ENCODE results near the gene CCND1. TPM values are rescaled to one million over a fixed set of nuclear protein-coding genes. Genes with fewer than 3 reads are reported as not detected.

Gene CCND1
- total RNA-seq, 1 experiment from 2014 or later, result 868 TPM

DNA sequence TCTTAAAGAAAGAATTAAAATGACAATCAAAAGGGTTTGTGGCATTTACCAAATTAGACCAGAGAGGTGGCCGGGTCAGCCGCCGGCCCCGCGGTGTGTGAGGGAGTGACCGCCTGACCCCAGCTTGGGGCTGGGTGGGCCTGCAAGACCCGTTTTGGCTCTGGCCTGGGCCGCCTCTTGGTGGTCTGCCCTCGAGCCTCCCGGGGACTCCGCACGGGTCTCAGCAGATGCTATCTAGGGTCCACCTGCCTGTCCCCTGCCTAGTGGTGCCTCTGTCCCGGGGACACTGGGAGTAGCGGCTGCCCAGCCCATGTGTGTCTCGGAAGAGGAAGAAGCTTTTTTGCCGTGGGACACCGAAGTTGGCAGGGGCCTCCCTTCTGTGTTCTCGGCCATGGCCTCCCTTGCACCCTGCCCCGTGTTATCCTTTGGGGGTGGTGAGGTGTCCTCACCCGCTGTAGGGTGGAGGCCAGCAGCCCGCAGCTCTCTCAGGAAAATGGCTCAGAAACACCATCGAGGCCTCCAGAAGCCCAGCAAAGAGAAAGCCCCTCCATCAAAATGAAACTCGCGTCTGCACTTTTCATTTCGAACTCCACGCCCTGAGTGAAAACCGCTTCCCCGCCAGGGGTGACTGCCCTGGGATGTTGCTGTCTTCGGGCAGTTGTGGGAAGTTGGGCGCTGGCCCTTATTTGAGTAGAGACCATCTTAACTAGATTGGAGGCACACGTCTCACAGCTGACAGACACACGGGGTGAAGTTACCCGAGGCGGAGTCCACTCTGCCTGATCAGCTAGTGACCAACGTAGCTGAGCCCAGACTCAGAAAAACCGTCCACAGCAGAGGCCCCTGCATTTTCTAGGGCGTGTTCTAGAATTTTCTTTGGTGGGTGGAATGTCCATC, 8.0 kb downstream of the CCND1 start:
- H3K9me2 ChIP-seq (replicated peaks; ENCODE audit: low read length), result no peaks in the 10 kb centered on the region
- H3K36me3 ChIP-seq (ENCODE audit: low read depth, low read length), result peaks cover 88% of the 10 kb centered on the region
- POLR2A ChIA-PET (ENCODE audit: unreplicated experiment), result interaction anchor here (0.6 kb wide), 2 partner anchors 393 to 731 kb away, joined by 3 to 6 read pairs; no protein-coding TSS in a partner anchor

DNA sequence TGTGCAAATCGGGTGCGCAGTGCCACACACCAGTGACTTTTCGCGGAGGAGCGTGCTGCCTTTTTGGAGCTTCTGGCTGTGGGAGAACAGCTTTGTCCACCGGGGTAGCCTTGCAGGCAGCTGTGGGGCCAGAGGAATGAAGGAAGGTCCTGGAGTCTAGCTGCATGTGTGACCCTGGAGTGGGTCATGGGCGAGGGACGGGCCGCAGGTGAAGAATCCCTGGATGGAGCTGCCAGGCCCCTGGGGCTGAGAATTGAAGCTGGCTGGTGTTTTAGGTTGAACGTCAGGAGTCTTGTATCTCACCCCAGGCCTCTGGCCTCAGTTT, 8.6 kb downstream of the CCND1 start:
- H4K20me1 ChIP-seq (ENCODE audit: low read length), result peaks cover 85% of the 10 kb centered on the region
- H3F3A ChIP-seq (ENCODE audit: low read length, unreplicated experiment), result peaks cover 65% of the 10 kb centered on the region
- BruUV-seq (replicated peaks), result no TSS peak
- POLR2A ChIA-PET (ENCODE audit: unreplicated experiment), result interaction anchor here (0.6 kb wide), 2 partner anchors 392 to 730 kb away, joined by 3 to 6 read pairs; no protein-coding TSS in a partner anchor
- no peak overlapping the region for H2AFZ ChIP-seq (ENCODE audit: low read length)
- H3K79me2 ChIP-seq (ENCODE audit: low read length), result peaks cover 64% of the 10 kb centered on the region
- H3K4me2 ChIP-seq (ENCODE audit: low read length), result no peak overlapping the region
- no peaks in the 10 kb centered on the region for H3K27me3 ChIP-seq (ENCODE audit: low read length)
- no peak for ATAC-seq
- no peaks in the 10 kb centered on the region for H3K9me2 ChIP-seq (replicated peaks; ENCODE audit: low read length)
- DNase-seq, result no peak
- H3K4me3 ChIP-seq (ENCODE audit: low read length), result no peak overlapping the region
- H3K9ac ChIP-seq (ENCODE audit: low read length), result no peak overlapping the region
- H3K9me3 ChIP-seq (ENCODE audit: low read length), result no peaks in the 10 kb centered on the region
- TF ChIP-seq EZH2phosphoT487 (IDR thresholded peaks at IDR 0.05; ENCODE audit: borderline replicate concordance, low read length) (no peak), EZH2 (IDR thresholded peaks at IDR 0.05; ENCODE audit: low read length, unreplicated experiment) (no peak)
- TF ChIP-seq, protein P1, sequence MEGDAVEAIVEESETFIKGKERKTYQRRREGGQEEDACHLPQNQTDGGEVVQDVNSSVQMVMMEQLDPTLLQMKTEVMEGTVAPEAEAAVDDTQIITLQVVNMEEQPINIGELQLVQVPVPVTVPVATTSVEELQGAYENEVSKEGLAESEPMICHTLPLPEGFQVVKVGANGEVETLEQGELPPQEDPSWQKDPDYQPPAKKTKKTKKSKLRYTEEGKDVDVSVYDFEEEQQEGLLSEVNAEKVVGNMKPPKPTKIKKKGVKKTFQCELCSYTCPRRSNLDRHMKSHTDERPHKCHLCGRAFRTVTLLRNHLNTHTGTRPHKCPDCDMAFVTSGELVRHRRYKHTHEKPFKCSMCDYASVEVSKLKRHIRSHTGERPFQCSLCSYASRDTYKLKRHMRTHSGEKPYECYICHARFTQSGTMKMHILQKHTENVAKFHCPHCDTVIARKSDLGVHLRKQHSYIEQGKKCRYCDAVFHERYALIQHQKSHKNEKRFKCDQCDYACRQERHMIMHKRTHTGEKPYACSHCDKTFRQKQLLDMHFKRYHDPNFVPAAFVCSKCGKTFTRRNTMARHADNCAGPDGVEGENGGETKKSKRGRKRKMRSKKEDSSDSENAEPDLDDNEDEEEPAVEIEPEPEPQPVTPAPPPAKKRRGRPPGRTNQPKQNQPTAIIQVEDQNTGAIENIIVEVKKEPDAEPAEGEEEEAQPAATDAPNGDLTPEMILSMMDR (conservative IDR thresholded peaks at IDR 0.05; ENCODE audit: low read depth, low read length), result no peak
- intact Hi-C loops (cut with micrococcal nuclease), result no loop called here
- CTCF ChIA-PET, result interaction anchor here (0.5 kb wide), 1 partner anchor 15 kb away, joined by 3 read pairs; no protein-coding TSS in a partner anchor
- peaks cover 84% of the 10 kb centered on the region for H3K4me1 ChIP-seq (ENCODE audit: insufficient read depth, low read length)
- peaks cover 82% of the 10 kb centered on the region for H3K36me3 ChIP-seq (ENCODE audit: low read depth, low read length)
- no peak overlapping the region for H3K27ac ChIP-seq (ENCODE audit: low read length)

More for the DNA sequence above, 8.0 kb downstream of the CCND1 start:
- peaks cover 70% of the 10 kb centered on the region for H3K79me2 ChIP-seq (ENCODE audit: low read length)
- H3K4me1 ChIP-seq (ENCODE audit: insufficient read depth, low read length), result peaks cover 84% of the 10 kb centered on the region
- ATAC-seq (no peak), DNase-seq (no peak)
- BruUV-seq (replicated peaks), result no TSS peak
- H2AFZ ChIP-seq (ENCODE audit: low read length), result no peak overlapping the region
- H3K27ac ChIP-seq (ENCODE audit: low read length), result no peak overlapping the region
- H4K20me1 ChIP-seq (ENCODE audit: low read length), result peaks cover 91% of the 10 kb centered on the region
- peaks cover 60% of the 10 kb centered on the region for H3F3A ChIP-seq (ENCODE audit: low read length, unreplicated experiment)
- no peak overlapping the region for H3K4me3 ChIP-seq (ENCODE audit: low read length)
- intact Hi-C loops (cut with micrococcal nuclease), result no loop called here
- H3K9me3 ChIP-seq (ENCODE audit: low read length), result no peaks in the 10 kb centered on the region
- CTCF ChIA-PET, result interaction anchor here (0.5 kb wide), 1 partner anchor 15 kb away, joined by 3 read pairs; no protein-coding TSS in a partner anchor
- H3K4me2 ChIP-seq (ENCODE audit: low read length), result no peak overlapping the region
- H3K27me3 ChIP-seq (ENCODE audit: low read length), result no peaks in the 10 kb centered on the region
- H3K9ac ChIP-seq (ENCODE audit: low read length), result no peak overlapping the region
- TF ChIP-seq EZH2 (IDR thresholded peaks at IDR 0.05; ENCODE audit: low read length, unreplicated experiment) (no peak), EZH2phosphoT487 (IDR thresholded peaks at IDR 0.05; ENCODE audit: borderline replicate concordance, low read length) (no peak)
- TF ChIP-seq, protein P1 (conservative IDR thresholded peaks at IDR 0.05; ENCODE audit: low read depth, low read length), result no peak

Data from PC-3 (cell line).